Subcutaneous abdominal adipose tissue (tissue), 5 donors: ENCODE measurements around the gene FUT8.

Source experiments
- H3K27ac ChIP-seq: one replicate; pipeline ENCODE4 v1.7.0; 2013; ENCODE audit warnings: low read depth, mild to moderate bottlenecking, inconsistent platforms, low read length, moderate library complexity
- H3K27me3 ChIP-seq, 5 donors: one replicate each; pipeline ENCODE4 v1.7.0; 2013; ENCODE audit warnings: low read length in 5 of 5, inconsistent platforms in 1 of 5; ENCODE audit not compliant: control insufficient read depth in 5 of 5, insufficient read depth in 4 of 5
- H3K36me3 ChIP-seq, 5 donors: one replicate each; pipeline ENCODE4 v1.7.0; 2013; ENCODE audit warnings: low read length in 5 of 5; ENCODE audit not compliant: control insufficient read depth in 5 of 5, insufficient read depth in 5 of 5
- H3K4me1 ChIP-seq, 5 donors: one replicate each; pipeline ENCODE4 v1.7.0; 2013; ENCODE audit warnings: low read length in 5 of 5, mild to moderate bottlenecking in 3 of 5, moderate library complexity in 1 of 5; ENCODE audit not compliant: control insufficient read depth in 5 of 5, insufficient read depth in 5 of 5
- H3K4me3 ChIP-seq, 5 donors: one replicate each; pipeline ENCODE4 v1.7.0; 2013; ENCODE audit warnings: low read length in 5 of 5, low read depth in 1 of 5
- H3K9ac ChIP-seq, 5 donors: one replicate each; pipeline ENCODE4 v1.7.0; 2013; ENCODE audit warnings: low read length in 5 of 5, mild to moderate bottlenecking in 4 of 5, moderate library complexity in 3 of 5
- H3K9me3 ChIP-seq, 5 donors: one replicate each; pipeline ENCODE4 v1.7.0; 2013; ENCODE audit warnings: low read length in 5 of 5; ENCODE audit not compliant: control insufficient read depth in 5 of 5
- donor health status: healthy.
- donor health status: healthy.
- donor health status: healthy.
- donor health status: healthy.
- donor health status: healthy.

The FUT8 gene

DNA sequence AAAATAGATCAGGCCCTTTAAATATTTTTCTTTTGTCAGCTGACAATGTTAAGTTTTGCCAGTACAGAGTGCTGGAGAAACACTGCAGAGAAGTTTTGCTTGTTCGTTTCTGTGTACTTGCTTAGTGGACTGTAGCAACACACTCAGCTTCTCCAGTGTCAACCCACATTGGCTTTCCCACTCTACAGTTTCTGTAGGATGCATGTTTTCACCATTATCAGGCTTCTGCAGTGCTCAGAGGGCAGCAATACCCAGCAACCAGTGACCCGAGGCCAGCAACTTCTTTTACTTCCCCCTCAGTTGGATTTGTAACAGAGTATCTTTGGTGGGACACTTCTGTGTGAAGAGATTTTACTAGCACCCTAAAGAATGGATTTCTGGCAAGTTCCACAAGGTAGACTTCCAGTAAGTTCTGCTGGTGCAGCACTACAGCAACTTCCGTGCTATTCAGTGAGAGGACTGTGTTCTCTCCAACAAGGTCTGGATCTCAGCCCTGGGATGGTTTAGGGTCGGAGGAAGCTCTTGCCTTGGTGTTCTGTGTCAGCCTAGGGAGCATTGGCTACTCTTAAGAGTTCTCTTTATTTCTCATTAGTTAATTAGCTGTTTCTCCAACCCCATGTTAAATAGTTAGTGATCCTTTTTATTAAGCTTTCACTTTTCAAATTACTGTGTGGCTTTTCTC lies 70.4 kb downstream of the FUT8 start:
- H3K27me3 ChIP-seq: no peaks in the 10 kb centered on the region
- H3K27ac ChIP-seq: no peak overlapping the region
- H3K4me3 ChIP-seq: peak overlapping the region in 2 of 5 donors; percentile 12 to 13
- H3K9me3 ChIP-seq: no peaks in the 10 kb centered on the region
- no peaks in the 10 kb centered on the region for H3K36me3 ChIP-seq
- no peak overlapping the region for H3K9ac ChIP-seq
- peaks cover 0 to 7% (median 0%) of the 10 kb centered on the region in 5 donors for H3K4me1 ChIP-seq

DNA sequence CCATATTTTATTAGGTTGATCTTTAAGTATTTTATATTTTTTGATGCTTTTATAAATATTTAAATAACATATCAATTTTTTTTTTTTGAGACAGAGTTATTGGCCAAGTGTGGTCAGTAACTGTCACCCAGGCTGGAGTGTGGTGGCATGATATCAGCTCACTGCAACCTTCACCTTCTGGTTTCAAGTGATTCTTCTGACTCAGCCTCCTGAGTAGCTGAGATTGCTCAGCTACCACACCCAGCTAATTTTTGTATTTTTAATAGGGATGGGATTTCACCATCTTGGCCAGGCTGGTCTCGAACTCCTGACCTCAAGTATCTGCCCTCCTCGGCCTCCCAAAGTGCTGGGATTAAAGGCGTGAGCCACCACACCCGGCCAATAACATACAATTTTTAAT lies 71.1 kb downstream of the FUT8 start:
- no peak overlapping the region for H3K9ac ChIP-seq
- H3K9me3 ChIP-seq: no peaks in the 10 kb centered on the region
- no peak overlapping the region for H3K27ac ChIP-seq
- no peaks in the 10 kb centered on the region for H3K27me3 ChIP-seq
- H3K4me1 ChIP-seq: peaks cover 0 to 7% (median 0%) of the 10 kb centered on the region in 5 donors
- H3K36me3 ChIP-seq: no peaks in the 10 kb centered on the region
- H3K4me3 ChIP-seq: no peak overlapping the region

DNA sequence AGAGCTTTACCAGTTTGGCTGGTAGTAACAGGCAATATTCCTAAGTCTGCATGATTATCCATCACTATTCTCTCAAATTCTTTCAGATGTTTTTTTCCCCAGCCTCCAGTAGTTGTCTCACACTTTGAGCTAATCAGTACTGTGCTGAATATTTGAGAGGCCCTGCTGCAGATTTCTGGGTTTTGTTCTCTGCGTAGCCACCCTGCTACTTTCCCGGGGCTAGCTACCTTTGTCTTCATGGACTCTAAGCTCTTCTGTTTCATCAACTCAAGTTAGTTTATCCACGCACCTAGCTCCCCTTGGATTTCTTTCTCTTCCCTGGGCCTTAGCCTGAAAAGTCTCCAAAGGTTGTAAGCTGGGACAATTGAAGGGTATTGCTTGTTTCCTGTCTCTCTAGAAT lies 73.0 kb downstream of the FUT8 start:
- Histone ChIP-seq H3K27ac (no peak overlapping the region), H3K4me1 (peaks cover 0 to 7% (median 0%) of the 10 kb centered on the region in 5 donors), H3K9me3 (no peaks in the 10 kb centered on the region), H3K36me3 (no peaks in the 10 kb centered on the region), H3K9ac (no peak overlapping the region), H3K27me3 (no peaks in the 10 kb centered on the region), H3K4me3 (no peak overlapping the region)

DNA sequence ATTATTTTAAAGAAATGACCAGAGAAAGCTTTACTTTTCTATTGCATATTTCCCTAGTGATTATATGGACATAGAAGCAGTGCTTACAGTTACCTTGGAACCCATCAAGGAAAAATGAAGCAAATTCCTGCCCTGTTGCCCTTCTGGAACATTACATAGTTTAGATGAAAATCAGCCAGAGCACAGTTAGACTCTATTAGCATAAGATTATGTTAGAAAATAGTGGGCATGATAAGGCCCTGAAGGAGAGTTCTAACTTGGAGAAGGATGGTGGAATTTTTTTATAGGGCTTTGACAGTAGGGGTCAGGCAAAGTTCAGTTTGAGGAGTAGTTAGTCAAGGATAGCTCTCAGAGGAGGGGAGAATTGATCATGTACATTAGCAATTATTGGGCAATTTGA lies 74.3 kb downstream of the FUT8 start:
- Histone ChIP-seq H3K9ac (no peak overlapping the region), H3K4me3 (no peak overlapping the region), H3K27me3 (no peaks in the 10 kb centered on the region), H3K36me3 (no peaks in the 10 kb centered on the region), H3K27ac (no peak overlapping the region), H3K4me1 (peaks cover 0 to 7% (median 0%) of the 10 kb centered on the region in 5 donors), H3K9me3 (no peaks in the 10 kb centered on the region)

DNA sequence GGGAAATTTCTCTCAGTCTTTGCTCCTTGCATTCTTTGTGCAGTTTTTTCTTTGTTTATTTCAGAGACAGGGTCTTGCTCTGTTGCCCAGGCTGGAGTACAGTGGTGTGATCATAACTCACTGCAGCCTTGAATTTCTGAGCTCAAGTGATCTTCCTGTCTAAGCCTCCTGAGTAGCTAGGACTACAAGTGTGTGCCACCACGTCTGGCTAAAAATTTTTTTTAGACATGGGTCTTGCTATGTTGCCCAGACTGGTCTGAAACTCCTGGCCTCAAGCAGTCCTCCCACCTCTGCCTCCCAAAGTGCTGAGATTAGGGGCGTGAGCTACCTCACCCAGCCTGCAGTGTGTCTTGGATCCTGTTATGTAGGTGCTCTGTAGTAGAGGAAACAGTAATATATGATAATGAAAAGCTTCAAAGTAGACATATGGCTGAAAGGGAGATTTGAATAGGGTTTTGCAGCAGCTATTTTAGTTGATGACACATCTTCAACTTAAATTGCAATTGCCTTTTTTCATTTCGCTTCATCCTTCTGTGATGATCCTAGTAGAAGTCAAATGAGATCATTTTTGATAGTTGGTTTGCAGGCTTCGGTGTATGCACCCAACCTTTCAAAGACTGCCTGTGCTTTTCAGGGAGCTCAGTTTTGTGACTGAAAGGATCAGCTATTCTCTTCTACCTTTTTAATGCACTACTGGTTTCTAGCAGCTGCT lies 75.4 kb downstream of the FUT8 start:
- Histone ChIP-seq H3K4me3 (no peak overlapping the region), H3K9ac (no peak overlapping the region), H3K4me1 (peaks cover 0 to 4% (median 0%) of the 10 kb centered on the region in 5 donors), H3K9me3 (no peaks in the 10 kb centered on the region), H3K27me3 (no peaks in the 10 kb centered on the region), H3K27ac (no peak overlapping the region), H3K36me3 (no peaks in the 10 kb centered on the region)

DNA sequence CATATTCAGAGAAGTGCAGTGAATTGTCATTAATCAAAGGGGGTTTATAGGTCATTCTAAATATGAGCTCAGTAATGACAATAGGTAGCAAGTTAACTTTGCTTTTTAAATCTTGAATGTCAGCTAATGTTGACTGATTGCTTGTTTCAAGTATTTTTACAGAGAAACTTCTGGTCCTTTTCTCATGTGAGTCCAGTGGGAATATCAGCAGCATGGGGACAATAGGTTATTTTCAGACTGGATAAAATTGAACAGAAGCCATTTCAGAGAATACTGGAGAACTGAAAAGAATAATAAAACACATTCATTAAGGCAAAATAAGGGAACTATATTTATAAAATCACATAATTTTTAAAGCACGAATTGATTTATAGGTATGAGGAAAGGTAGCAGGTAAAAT lies 78.7 kb downstream of the FUT8 start:
- H3K9ac ChIP-seq: no peak overlapping the region
- H3K27ac ChIP-seq: no peak overlapping the region

DNA sequence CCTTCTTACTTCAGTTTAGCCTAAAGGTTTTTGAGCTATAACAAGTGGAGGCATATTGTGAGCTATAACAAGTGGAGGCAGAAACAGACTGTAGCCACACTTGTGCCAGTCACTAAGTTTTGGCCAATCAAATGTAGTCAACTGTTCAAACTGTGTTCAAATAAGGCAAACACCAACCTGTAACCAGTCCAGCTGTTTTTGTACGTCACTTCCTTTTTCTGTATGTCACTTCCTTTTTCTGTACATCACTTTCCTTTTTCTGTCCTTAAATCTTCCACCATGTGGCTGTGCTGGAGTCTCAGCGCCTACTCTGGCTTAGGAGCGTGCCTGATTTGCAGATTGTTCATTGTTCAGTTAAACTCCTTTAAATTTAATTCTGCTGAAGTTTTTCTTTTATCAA lies 79.7 kb downstream of the FUT8 start:
- no peaks in the 10 kb centered on the region for H3K27me3 ChIP-seq
- H3K36me3 ChIP-seq: no peaks in the 10 kb centered on the region
- no peak overlapping the region for H3K9ac ChIP-seq
- no peaks in the 10 kb centered on the region for H3K9me3 ChIP-seq
- no peaks in the 10 kb centered on the region for H3K4me1 ChIP-seq
- H3K27ac ChIP-seq: no peak overlapping the region
- no peak overlapping the region for H3K4me3 ChIP-seq

More for the DNA sequence above, 78.7 kb downstream of the FUT8 start:
- H3K4me1 ChIP-seq: no peaks in the 10 kb centered on the region
- no peaks in the 10 kb centered on the region for H3K27me3 ChIP-seq
- H3K36me3 ChIP-seq: no peaks in the 10 kb centered on the region
- no peaks in the 10 kb centered on the region for H3K9me3 ChIP-seq
- H3K4me3 ChIP-seq: no peak overlapping the region

DNA sequence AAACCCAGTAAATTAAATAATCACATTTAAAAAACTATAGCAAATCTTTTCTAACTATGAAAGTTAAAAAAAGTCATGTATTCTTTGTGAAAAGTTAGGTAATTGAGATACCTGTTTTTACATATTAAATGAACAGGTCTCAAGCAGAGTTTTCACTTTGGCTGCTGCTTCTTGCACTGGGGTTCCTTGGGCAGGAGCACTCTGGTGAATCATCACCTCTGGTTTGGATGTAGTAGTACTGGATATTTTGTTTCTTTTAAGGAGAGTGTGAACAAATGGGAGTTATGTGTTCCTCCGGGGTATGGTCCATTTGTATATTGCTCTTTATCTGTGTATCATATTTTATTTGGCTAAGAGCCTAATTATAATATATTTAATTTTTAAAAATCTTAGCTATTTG lies 82.7 kb downstream of the FUT8 start:
- no peak overlapping the region for H3K9ac ChIP-seq
- no peaks in the 10 kb centered on the region for H3K4me1 ChIP-seq
- H3K4me3 ChIP-seq: no peak overlapping the region
- no peaks in the 10 kb centered on the region for H3K27me3 ChIP-seq
- H3K36me3 ChIP-seq: no peaks in the 10 kb centered on the region
- H3K27ac ChIP-seq: no peak overlapping the region
- H3K9me3 ChIP-seq: no peaks in the 10 kb centered on the region

DNA sequence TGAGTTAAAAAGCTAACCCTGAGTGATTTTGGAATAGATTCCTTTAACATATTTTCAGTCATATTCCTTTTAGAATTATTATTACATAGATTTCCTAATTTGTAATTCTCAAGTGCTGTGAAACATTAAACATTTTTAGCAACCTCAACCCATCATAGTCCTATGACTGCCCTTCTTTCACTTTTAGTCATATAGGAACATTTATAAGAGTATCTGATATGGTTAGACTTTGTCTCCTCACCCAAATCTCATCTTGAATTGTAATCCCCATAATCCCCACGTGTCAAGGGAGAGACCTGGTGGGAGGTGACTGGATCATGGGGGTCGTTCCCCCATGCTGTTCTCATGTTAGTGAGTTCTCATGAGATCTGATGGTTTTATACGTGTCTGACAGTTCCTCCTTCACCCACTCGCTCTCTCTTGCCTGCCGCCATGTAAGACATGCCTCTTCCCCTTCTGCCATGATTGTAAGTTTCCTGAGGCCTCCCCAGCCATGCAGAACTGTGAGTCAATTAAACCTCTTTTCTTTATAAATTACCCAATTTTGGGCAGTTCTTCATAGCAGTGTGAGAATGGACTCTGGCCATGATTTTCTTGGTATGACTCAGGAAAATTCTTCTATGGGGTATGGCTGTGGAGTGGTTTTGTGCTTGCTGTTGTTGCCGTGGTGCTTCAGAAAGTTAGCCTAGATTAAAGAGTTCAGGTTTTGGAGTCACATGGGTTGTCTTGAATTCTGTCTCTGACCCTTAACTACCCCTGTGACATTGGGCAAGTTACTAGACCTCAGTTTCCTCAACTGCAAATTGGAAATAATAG lies 83.9 kb downstream of the FUT8 start:
- H3K9me3 ChIP-seq: no peaks in the 10 kb centered on the region
- no peak overlapping the region for H3K9ac ChIP-seq
- no peaks in the 10 kb centered on the region for H3K27me3 ChIP-seq
- H3K4me3 ChIP-seq: no peak overlapping the region
- no peaks in the 10 kb centered on the region for H3K36me3 ChIP-seq
- no peak overlapping the region for H3K27ac ChIP-seq
- no peaks in the 10 kb centered on the region for H3K4me1 ChIP-seq

DNA sequence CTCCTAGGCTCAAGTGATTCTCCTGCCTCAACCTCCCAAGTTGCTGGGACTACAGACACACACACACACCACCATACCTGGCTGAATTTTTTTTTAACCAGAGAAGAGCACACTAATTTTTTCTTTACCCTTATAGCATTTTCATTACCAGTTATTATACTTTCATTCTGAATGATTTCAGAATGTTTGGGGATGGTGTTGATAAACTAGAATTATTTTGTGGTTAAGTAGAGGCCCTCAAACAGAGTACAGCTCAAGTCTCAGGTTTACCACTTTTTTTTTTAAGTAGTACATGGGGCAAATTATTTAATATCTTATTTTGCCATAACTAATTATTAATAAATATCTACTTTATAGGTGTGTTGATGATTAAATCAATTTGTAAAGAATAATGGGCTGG lies 86.6 kb downstream of the FUT8 start:
- H3K9me3 ChIP-seq: no peaks in the 10 kb centered on the region
- H3K27ac ChIP-seq: no peak overlapping the region
- no peaks in the 10 kb centered on the region for H3K27me3 ChIP-seq
- H3K9ac ChIP-seq: no peak overlapping the region
- H3K4me3 ChIP-seq: no peak overlapping the region
- H3K4me1 ChIP-seq: no peaks in the 10 kb centered on the region
- H3K36me3 ChIP-seq: no peaks in the 10 kb centered on the region
